PC-9 (cell line): Measurements from ENCODE around the gene VAC14.

ENCODE experiments used
- CTCF ChIP-seq: fragments of 200-600 bp; sonication (generic); conservative IDR thresholded peaks from 2 replicates; pipeline ENCODE4 v1.6.1; 2017; ENCODE audit warnings: mixed run types, antibody characterized with exemption, mild to moderate bottlenecking, moderate library complexity
- EZH2 ChIP-seq: fragments of 200-600 bp; sonication (generic); IDR thresholded peaks from 2 replicates; pipeline ENCODE4 v1.8.0; 2017; ENCODE audit warnings: antibody characterized with exemption, low read depth

- TF ChIP-seq CTCF (no peak), EZH2 (no peak)
Measured at GRCh38 chr16:70741783-70742125, 59.2 kb downstream of the VAC14 start.
